ENCODE measurements around the gene HSPB9. TPM values are rescaled to one million over a fixed set of nuclear protein-coding genes. Genes with fewer than 3 reads are reported as not detected.

Gene HSPB9, protein sequence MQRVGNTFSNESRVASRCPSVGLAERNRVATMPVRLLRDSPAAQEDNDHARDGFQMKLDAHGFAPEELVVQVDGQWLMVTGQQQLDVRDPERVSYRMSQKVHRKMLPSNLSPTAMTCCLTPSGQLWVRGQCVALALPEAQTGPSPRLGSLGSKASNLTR
- not detected in 5 replicates for total RNA-seq (2022; extraction: Qiagen RNA extraction)

DNA sequence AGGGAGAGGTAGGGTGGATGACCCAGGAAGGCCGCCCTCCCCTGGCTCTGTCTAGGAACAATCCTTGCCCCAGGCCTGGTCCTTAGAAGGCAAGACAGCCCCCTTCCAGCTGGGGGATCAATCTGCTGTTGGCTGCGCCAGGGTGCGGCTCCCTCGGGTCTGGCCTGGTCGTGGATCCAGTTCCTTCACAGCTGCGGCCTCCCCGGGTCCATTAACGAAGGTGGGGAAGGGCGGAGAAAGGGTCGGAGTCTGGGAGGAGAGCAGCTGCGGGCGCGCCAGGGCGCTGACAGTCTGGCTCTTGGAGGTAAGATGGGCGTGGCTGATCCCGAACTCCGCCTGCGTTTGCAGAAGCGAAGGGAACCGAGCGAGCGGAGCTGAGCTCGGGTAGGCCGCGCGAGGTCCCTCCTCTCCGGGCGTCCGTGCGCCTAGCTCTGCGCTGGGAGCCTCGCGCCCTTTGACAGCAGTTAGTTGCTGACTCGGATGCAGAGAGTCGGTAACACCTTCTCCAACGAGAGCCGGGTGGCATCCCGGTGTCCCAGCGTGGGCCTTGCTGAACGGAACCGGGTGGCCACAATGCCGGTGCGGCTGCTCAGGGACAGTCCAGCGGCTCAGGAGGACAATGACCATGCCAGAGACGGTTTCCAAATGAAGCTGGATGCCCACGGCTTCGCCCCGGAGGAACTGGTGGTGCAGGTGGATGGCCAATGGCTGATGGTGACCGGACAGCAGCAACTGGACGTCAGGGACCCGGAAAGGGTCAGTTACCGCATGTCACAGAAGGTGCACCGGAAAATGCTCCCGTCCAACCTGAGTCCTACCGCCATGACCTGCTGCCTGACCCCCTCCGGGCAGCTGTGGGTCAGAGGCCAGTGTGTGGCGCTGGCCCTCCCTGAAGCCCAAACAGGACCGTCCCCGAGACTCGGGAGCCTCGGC lies at the start of gene HSPB9:
TSS of gene HSPB9 (plus strand) at position 434 of the 933 bp plus-strand sequence. CDS start at position 481, 47 bp downstream.

DNA sequence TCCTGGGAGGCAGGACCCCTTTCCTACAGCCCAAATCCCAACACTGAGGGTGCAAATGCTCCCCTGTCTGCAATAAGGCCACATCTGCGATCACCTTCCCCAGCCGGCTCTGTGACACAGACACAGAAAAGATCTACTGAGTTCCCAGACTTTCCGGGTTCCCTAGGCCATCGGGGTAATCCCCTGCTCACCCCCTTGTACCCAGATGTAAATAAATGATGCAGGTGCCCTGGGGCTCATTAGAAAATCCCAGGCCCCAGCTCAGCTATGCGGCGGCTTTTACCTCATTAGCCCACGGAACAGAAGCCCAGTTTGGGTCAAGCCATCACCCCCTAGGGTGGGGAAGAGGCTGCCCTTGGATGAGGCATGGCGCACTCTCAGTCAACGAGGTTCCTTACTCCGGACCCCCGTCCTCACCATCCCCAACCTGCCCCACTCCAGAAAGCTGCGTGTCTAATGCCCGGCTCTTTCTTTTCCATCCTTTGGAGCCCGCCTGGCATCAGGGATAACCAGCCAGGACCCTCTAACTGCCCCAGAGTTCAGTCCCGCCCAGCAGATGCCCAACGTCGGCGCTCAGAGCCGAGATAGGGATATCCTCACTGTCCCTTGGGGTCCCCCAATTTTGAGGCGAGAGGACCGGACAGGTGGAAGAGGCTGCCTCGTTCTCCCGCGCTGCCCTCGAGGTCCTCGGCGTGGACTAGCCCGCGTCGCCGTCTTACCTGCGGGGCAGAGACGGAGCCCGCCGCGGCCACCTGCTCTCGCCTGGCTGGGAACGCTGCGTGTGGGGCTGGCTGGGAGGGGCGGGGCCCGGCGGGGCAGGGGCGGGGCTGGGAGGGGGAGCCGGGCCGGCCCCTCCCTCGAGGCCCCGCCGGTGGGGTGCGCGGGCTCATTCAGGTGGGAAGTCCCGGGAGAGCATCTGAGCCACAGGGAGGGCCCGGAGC lies 24.6 kb upstream of the HSPB9 start, which contains the start of gene ZNF385C:
TSS of gene ZNF385C (minus strand) at position 783 of the 941 bp plus-strand sequence. CDS start 35,417 bp downstream, outside the sequence.

DNA sequence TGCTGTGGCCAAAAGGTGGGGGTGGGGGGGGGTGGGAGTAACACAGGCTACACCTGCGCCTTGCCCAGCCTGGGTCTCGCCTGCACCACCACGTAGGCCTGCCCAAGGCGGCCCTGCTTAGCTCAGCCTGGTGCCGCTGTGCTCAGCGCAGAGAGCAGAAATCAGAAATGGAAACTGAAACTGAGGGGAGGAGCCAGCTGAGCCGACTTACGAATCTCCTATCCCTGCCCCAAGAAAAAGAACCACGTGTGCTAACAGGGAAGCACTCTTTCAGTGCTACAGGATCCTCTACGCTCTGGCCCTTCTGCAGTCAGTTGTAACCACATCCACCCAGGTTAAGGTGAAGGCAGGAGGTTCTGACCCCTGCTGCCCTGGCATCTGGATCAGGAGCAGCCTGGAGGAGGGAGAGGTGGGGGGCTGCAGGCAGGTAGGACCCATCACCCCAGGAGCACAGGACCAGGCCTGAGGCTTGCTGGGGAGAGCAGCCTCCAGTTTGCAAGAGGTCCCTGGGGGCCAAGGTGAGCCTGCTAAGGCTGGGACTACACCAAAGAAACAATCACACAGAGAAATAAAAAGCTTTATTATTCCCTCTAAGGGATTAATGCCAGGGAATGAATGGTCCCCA lies 9.9 kb upstream of the HSPB9 start, which contains the start of gene DHX58:
TSS of gene DHX58 (minus strand) at position 163 of the 625 bp plus-strand sequence. CDS start 822 bp downstream, outside the sequence.

DNA sequence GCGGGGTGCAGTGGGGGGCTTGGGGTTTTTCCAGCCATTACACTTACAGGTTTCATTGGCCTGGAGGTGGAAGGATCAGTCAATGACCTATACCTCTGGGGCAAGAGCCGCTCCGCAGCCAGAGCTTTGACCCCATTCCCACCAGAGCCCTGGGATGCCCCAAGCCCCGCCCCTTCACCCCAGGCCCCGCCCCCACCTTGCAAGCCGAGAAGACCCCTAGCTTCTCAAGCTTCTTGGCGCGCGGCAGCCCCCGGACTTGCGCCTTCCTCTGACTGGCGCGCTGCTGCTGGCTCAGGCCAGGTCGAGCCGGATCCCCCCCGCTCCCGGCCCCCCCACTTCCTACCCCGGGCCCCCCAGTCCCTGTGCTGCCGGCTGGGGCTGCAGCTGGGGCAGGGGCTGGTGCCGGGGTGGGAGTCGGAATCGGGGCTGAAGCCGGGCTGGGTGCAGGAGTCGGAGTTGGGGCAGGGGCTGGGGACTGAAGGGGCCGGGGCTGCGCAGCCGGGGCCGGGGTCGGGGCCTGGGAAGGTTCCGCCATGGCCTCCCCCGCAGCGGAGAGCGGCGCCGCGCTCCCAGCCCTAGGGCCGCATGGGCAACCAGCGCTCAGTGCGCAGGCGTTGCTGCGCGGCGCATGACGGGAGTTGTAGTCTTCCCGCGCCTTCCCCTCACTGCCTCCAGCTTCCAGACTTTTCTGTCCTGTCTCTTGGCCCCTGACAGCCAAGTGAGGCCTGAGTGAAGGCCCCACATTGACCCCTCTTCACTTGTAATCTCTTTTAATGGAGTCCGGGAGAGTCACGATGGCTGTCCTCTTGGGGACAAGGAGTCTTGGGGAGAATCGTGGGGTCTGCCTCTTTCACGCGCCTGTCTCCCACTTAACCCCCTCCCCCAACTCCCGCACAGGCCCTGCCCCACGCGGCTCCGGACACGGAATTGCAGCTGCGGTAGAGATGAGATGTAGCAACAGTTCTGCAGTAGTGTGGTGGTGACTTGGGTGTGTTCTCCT lies 1.5 kb upstream of the HSPB9 start, which contains the start of gene KAT2A:
TSS of gene KAT2A (minus strand) at position 598 of the 1,000 bp plus-strand sequence. CDS start at position 535, 63 bp downstream.

Other genes with a start within 250 kb of the HSPB9 start
- gene ACLY, start 203.9 kb upstream of the HSPB9 start, total RNA-seq (2022; extraction: Qiagen RNA extraction), result 246 to 313 TPM (median 310 TPM) in 5 replicates
- 1.1 to 2.1 TPM (median 1.4 TPM) in 5 replicates for gene ODAD4, start 192.2 kb upstream of the HSPB9 start, total RNA-seq (2022; extraction: Qiagen RNA extraction)
- 55.7 to 71.5 TPM (median 68.8 TPM) in 5 replicates for gene CNP, start 156.0 kb upstream of the HSPB9 start, total RNA-seq (2022; extraction: Qiagen RNA extraction)
- 107 to 118 TPM (median 113 TPM) in 5 replicates for gene DNAJC7, start 105.4 kb upstream of the HSPB9 start, total RNA-seq (2022; extraction: Qiagen RNA extraction)
- gene NKIRAS2, start 102.7 kb upstream of the HSPB9 start, total RNA-seq (2022; extraction: Qiagen RNA extraction), result 43.6 to 49.2 TPM (median 47.0 TPM) in 5 replicates
- 0.45 to 0.97 TPM (median 0.59 TPM) in 5 replicates for gene C17orf113, start 72.2 kb upstream of the HSPB9 start, total RNA-seq (2022; extraction: Qiagen RNA extraction)
- 0.18 to 0.30 TPM (median 0.29 TPM) in 5 replicates for gene ZNF385C, start 24.3 kb upstream of the HSPB9 start, total RNA-seq (2022; extraction: Qiagen RNA extraction)
- 0.08 to 0.52 TPM (median 0.30 TPM) in 5 replicates for gene DHX58, start 10.1 kb upstream of the HSPB9 start, total RNA-seq (2022; extraction: Qiagen RNA extraction)
- 29.1 to 48.8 TPM (median 45.8 TPM) in 5 replicates for gene KAT2A, start 1.4 kb upstream of the HSPB9 start, total RNA-seq (2022; extraction: Qiagen RNA extraction)
- 223 to 283 TPM (median 277 TPM) in 5 replicates for gene RAB5C, start 32.2 kb downstream of the HSPB9 start, total RNA-seq (2022; extraction: Qiagen RNA extraction)
- 0.19 to 0.40 TPM (median 0.26 TPM) in 5 replicates for gene KCNH4, start 58.3 kb downstream of the HSPB9 start, total RNA-seq (2022; extraction: Qiagen RNA extraction)
- gene HCRT, start 62.6 kb downstream of the HSPB9 start, total RNA-seq (2022; extraction: Qiagen RNA extraction), result not detected in 5 replicates
- gene GHDC, start 71.7 kb downstream of the HSPB9 start, total RNA-seq (2022; extraction: Qiagen RNA extraction), result 14.2 to 20.4 TPM (median 18.9 TPM) in 5 replicates
- gene STAT5B, start 153.6 kb downstream of the HSPB9 start, total RNA-seq (2022; extraction: Qiagen RNA extraction), result 20.4 to 30.9 TPM (median 28.1 TPM) in 5 replicates
- gene STAT5A, start 165.7 kb downstream of the HSPB9 start, total RNA-seq (2022; extraction: Qiagen RNA extraction), result 6.1 to 9.3 TPM (median 7.0 TPM) in 5 replicates

All from A549 treated with dexamethasone at 1 μM for 4 hours (cell line).